ENCODE measurements around the gene SLC39A13. TPM values are rescaled to one million over a fixed set of nuclear protein-coding genes. Genes with fewer than 3 reads are reported as not detected.
"Not testable (repeated sequence)": the region's sequence is repeated elsewhere in the genome, so short reads cannot be mapped to it uniquely, and the experiment has no call there.

The SLC39A13 gene
- total RNA-seq, 1 experiment from 2014 or later = 29.2 TPM

DNA sequence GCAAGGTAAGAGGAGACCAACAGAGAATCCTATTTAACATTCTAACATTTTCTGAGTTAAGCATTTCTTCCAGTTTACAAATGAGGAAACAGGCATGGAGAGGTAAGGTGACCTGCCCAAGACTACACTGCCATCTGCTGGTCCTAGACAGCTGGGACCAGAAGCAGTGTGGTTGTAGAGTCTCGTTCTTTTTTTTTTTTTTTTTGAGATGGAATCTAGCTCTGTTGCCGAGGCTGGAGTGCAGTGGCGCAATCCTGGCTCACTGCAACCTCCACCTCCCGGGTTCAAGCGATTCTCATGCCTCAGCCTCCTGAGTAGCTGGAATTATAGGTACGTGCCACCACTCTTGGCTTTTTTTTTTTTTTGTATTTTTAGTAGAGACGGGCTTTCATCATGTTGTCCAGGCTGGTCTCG is 45.9 kb downstream of the SLC39A13 start:
- not testable (repeated sequence) for H3K9me3 Mint-ChIP-seq; H3K27me3 Mint-ChIP-seq (ENCODE audit: low read depth); H3K4ac ChIP-seq (ENCODE audit: low read depth, low read length); H3K18ac ChIP-seq (ENCODE audit: insufficient read length, low read depth, low read length); H3K27ac ChIP-seq (ENCODE audit: insufficient read length, low read depth, low read length); H2BK20ac ChIP-seq (ENCODE audit: low read depth, low read length, poor library complexity, severe bottlenecking); H4K91ac ChIP-seq (ENCODE audit: insufficient read length, low read depth, low read length); H4K8ac ChIP-seq (replicated peaks; ENCODE audit: insufficient read length, low read depth, low read length); H2BK12ac ChIP-seq (ENCODE audit: insufficient read length, low read depth, low read length); H3K9ac ChIP-seq (ENCODE audit: extremely low read depth, insufficient read length, low read length); H3K23me2 ChIP-seq (ENCODE audit: insufficient read length, low read depth, low read length, poor library complexity, severe bottlenecking); H2BK15ac ChIP-seq (ENCODE audit: low read depth, low read length); H2BK5ac ChIP-seq (ENCODE audit: insufficient read length, low read length); H3T11ph ChIP-seq (ENCODE audit: low read length); H3K56ac ChIP-seq (ENCODE audit: insufficient read length, low read depth, low read length); H2AK5ac ChIP-seq (ENCODE audit: insufficient read length, low read length); H3K4me1 ChIP-seq (ENCODE audit: insufficient read depth, low read length); H3K79me1 ChIP-seq (ENCODE audit: insufficient read depth, low read depth, low read length, poor library complexity, severe bottlenecking); H3K36me3 Mint-ChIP-seq (ENCODE audit: insufficient read depth in 1 of 3, low read depth in 3 of 3); H2AFZ ChIP-seq (ENCODE audit: low read length); H3K4me2 ChIP-seq (ENCODE audit: insufficient read depth, insufficient read length, low read length); H3K9me3 ChIP-seq (ENCODE audit: control insufficient read depth, low read depth, low read length); H3K27me3 ChIP-seq (ENCODE audit: insufficient read depth, low read length); H3K23ac ChIP-seq (ENCODE audit: insufficient read length, low read depth, low read length); H3K14ac ChIP-seq (ENCODE audit: insufficient read depth, low read length); H2BK120ac ChIP-seq (ENCODE audit: low read depth, low read length, poor library complexity, severe bottlenecking); H3K79me2 ChIP-seq (ENCODE audit: insufficient read depth, low read length); H4K20me1 ChIP-seq (ENCODE audit: control insufficient read depth, insufficient read depth, insufficient read length); H3K4me1 Mint-ChIP-seq
- H3K4me3 Mint-ChIP-seq = peak overlapping the region in 1 of 2 experiments; percentile 7; a peak in 1 of 5 replicates
- peak; percentile 82 for DNase-seq
- H3K27ac Mint-ChIP-seq = peak overlapping the region in 1 of 3 experiments; percentile 61; a peak in 2 of 7 replicates
- WGBS (ENCODE audit: extremely low coverage, insufficient read length, low lambda C conversion rate) = no CpG with 5 or more reads among the region's 8 CpGs
- TF ChIP-seq CTCF (conservative IDR thresholded peaks at IDR 0.05) = peak; percentile 84
- peak overlapping the region; percentile 17 for H4K5ac ChIP-seq (ENCODE audit: insufficient read length, low read depth, low read length)
